IMR-90 (cell line): ENCODE results near the gene PGBD1. TPM values are rescaled to one million over a fixed set of nuclear protein-coding genes. Genes with fewer than 3 reads are reported as not detected.

Experiments
- ATAC-seq: fragments of 200-7000 bp; cut with Tn5 transposase; 2 replicates; pipeline ENCODE4 v1.9.1; 2020; ENCODE audit warnings: low read depth, mild to moderate bottlenecking, moderate library complexity
- BruUV-seq: library from RNA; stranded (reverse); fragments of 400-500 nt; replicated peaks from 2 replicates; lab custom pipeline; 2021; lab: Mats Ljungman, UMichigan
- CTCF ChIA-PET: fragments of 300-600 bp; formaldehyde crosslinking; extraction: SDS; loops from one replicate; lab custom pipeline; 2021; ENCODE audit warnings: antibody characterized with exemption; lab: Yijun Ruan, JAX
- POLR2A ChIA-PET: fragments of 300-600 bp; sonication (Branson Sonifier 250); formaldehyde crosslinking; loops from one replicate; lab custom pipeline; 2022; ENCODE audit warnings: antibody characterized with exemption; ENCODE audit not compliant: unreplicated experiment; lab: Charles Lee
- DNase-seq: peaks from one replicate; pipeline ENCODE4 v3.0.0; 2013
- H2AFZ ChIP-seq: replicated peaks from 2 replicates; pipeline ENCODE3; 2013; ENCODE audit warnings: low read length, mild to moderate bottlenecking; ENCODE audit not compliant: poor library complexity
- H2AK5ac ChIP-seq: 2 replicates; pipeline ENCODE4 v1.6.1; 2013; ENCODE audit warnings: low read depth, low read length, inconsistent platforms
- H2AK9ac ChIP-seq: replicated peaks from 2 replicates; pipeline ENCODE3; 2013; ENCODE audit warnings: mild to moderate bottlenecking, low read depth, low read length, moderate library complexity; ENCODE audit not compliant: poor library complexity
- H2BK120ac ChIP-seq: 2 replicates; pipeline ENCODE4 v1.6.1; 2013; ENCODE audit warnings: low read depth, low read length, inconsistent platforms
- H2BK15ac ChIP-seq: 3 replicates; pipeline ENCODE4 v1.6.1; 2013; ENCODE audit warnings: low read depth, low read length, inconsistent platforms
- H2BK20ac ChIP-seq: 2 replicates; pipeline ENCODE4 v1.6.1; 2013; ENCODE audit warnings: low read depth, mild to moderate bottlenecking, inconsistent platforms, low read length, moderate library complexity
- H2BK5ac ChIP-seq: 2 replicates; pipeline ENCODE4 v1.6.1; 2013; ENCODE audit warnings: mild to moderate bottlenecking, low read depth, low read length, inconsistent platforms; ENCODE audit not compliant: poor library complexity, severe bottlenecking
- H3K14ac ChIP-seq: replicated peaks from 2 replicates; pipeline ENCODE4 v1.6.1; 2013; ENCODE audit warnings: low read depth, low read length, inconsistent platforms
- H3K18ac ChIP-seq: 2 replicates; pipeline ENCODE4 v1.6.1; 2013; ENCODE audit warnings: low read depth, low read length, control low read depth
- H3K23ac ChIP-seq: 2 replicates; pipeline ENCODE4 v1.6.1; 2013; ENCODE audit warnings: low read depth, low read length, inconsistent platforms
- H3K27ac ChIP-seq: 2 replicates; pipeline ENCODE4 v1.5.1; 2013; ENCODE audit warnings: mild to moderate bottlenecking, control low read depth, low read length; ENCODE audit not compliant: insufficient read depth
- H3K27me3 ChIP-seq: 2 replicates; pipeline ENCODE4 v1.6.1; 2013; ENCODE audit warnings: low read length; ENCODE audit not compliant: control insufficient read depth, insufficient read depth
- H3K36me3 ChIP-seq: 2 replicates; pipeline ENCODE4 v1.6.1; 2013; ENCODE audit warnings: low read length, mixed read lengths; ENCODE audit not compliant: control insufficient read depth, insufficient read depth
- H3K4ac ChIP-seq: 2 replicates; pipeline ENCODE4 v1.6.1; 2013; ENCODE audit warnings: low read depth, low read length, inconsistent platforms
- H3K4me1 ChIP-seq: 2 replicates; pipeline ENCODE4 v1.6.1; 2013; ENCODE audit warnings: low read length, mixed read lengths; ENCODE audit not compliant: control insufficient read depth, insufficient read depth
- H3K4me2 ChIP-seq: 2 replicates; pipeline ENCODE4 v1.6.1; 2013; ENCODE audit warnings: low read depth, mild to moderate bottlenecking, control low read depth, low read length, moderate library complexity
- H3K4me3 ChIP-seq: 2 replicates; pipeline ENCODE4 v1.5.1; 2013; ENCODE audit warnings: low read depth, mild to moderate bottlenecking, control low read depth, low read length, moderate library complexity; ENCODE audit not compliant: insufficient read depth
- H3K56ac ChIP-seq: 2 replicates; pipeline ENCODE4 v1.6.1; 2013; ENCODE audit warnings: low read length, inconsistent platforms; ENCODE audit not compliant: insufficient read depth; ENCODE audit errors: extremely low read depth
- H3K79me1 ChIP-seq, 2 experiments: 2 replicates each; pipeline ENCODE4 v1.6.1; 2013; ENCODE audit warnings: low read length in 2 of 2, inconsistent platforms in 1 of 2, low read depth in 1 of 2
- H3K9ac ChIP-seq: 2 replicates; pipeline ENCODE4 v1.6.1; 2013; ENCODE audit warnings: low read depth, low read length, control low read depth
- H3K9me1 ChIP-seq: 2 replicates; pipeline ENCODE4 v1.6.1; 2013; ENCODE audit warnings: low read length, inconsistent platforms; ENCODE audit not compliant: insufficient read depth
- H3K9me3 ChIP-seq: 2 replicates; pipeline ENCODE4 v1.6.1; 2013; ENCODE audit warnings: low read length; ENCODE audit not compliant: control insufficient read depth, insufficient read depth
- H4K20me1 ChIP-seq: 2 replicates; pipeline ENCODE4 v1.6.1; 2013; ENCODE audit warnings: low read length, inconsistent platforms; ENCODE audit not compliant: insufficient read depth
- H4K5ac ChIP-seq: 2 replicates; pipeline ENCODE4 v1.6.1; 2013; ENCODE audit warnings: mild to moderate bottlenecking, low read depth, low read length, control low read depth
- H4K8ac ChIP-seq, 2 experiments: 2 replicates each; pipeline ENCODE4 v1.6.1; 2013; ENCODE audit warnings: low read depth in 2 of 2, low read length in 2 of 2, control low read depth in 1 of 2, inconsistent platforms in 1 of 2
- H4K91ac ChIP-seq: 2 replicates; pipeline ENCODE4 v1.6.1; 2013; ENCODE audit warnings: low read depth, low read length, inconsistent platforms; ENCODE audit not compliant: insufficient read depth
- BHLHE40 ChIP-seq: fragments of 150-350 bp; IDR thresholded peaks from 2 replicates; pipeline ENCODE4 v1.6.1; 2016; ENCODE audit warnings: mild to moderate bottlenecking, low read depth, low read length
- CEBPB ChIP-seq: IDR thresholded peaks from 2 replicates; pipeline ENCODE4 v1.6.1; 2012; ENCODE audit warnings: low read depth, low read length, improper control_type of control experiment
- CTCF ChIP-seq: conservative IDR thresholded peaks from 2 replicates; pipeline ENCODE4 v1.5.1; 2012; ENCODE audit warnings: mild to moderate bottlenecking, low read depth, low read length, improper control_type of control experiment
- MAFK ChIP-seq: IDR thresholded peaks from 2 replicates; pipeline ENCODE4 v1.6.1; 2012; ENCODE audit warnings: low read depth, low read length, improper control_type of control experiment
- MXI1 ChIP-seq: IDR thresholded peaks from 2 replicates; pipeline ENCODE4 v1.6.1; 2012; ENCODE audit warnings: low read depth, mild to moderate bottlenecking, low read length, moderate library complexity, borderline replicate concordance
- NFE2L2 ChIP-seq: fragments of 150-350 bp; IDR thresholded peaks from 2 replicates; pipeline ENCODE4 v1.6.1; 2016; ENCODE audit warnings: low read depth, mild to moderate bottlenecking, low read length
- POLR2A ChIP-seq: IDR thresholded peaks from 2 replicates; pipeline ENCODE4 v1.6.1; 2012; ENCODE audit warnings: mild to moderate bottlenecking, low read depth, low read length
- RAD21 ChIP-seq: IDR thresholded peaks from 2 replicates; pipeline ENCODE4 v1.6.1; 2012; ENCODE audit warnings: low read length, improper control_type of control experiment
- RFX5 ChIP-seq: IDR thresholded peaks from 2 replicates; pipeline ENCODE4 v1.8.0; 2012; ENCODE audit warnings: low read depth, mild to moderate bottlenecking, low read length, moderate library complexity
- SMC3 ChIP-seq: fragments of 150-350 bp; IDR thresholded peaks from 2 replicates; pipeline ENCODE4 v1.6.1; 2016; ENCODE audit warnings: low read depth, mild to moderate bottlenecking, antibody characterized with exemption, low read length, moderate library complexity
- USF2 ChIP-seq: fragments of 150-350 bp; IDR thresholded peaks from 2 replicates; pipeline ENCODE4 v1.6.1; 2017; ENCODE audit warnings: mild to moderate bottlenecking, antibody characterized with exemption, low read length, low read depth
- WGBS, 2 experiments: methylation state at CpG; one replicate each; pipeline versions ENCODE4 v1.1.5 to v1.1.7; 2013; ENCODE audit warnings: missing lambda C conversion rate in 2 of 2; ENCODE audit not compliant: insufficient read length in 1 of 2; ENCODE audit errors: extremely low coverage in 2 of 2; 5-methylcytosine and 5-hydroxymethylcytosine counted together
- dilution Hi-C: fragments of 300-500 bp; cut with HindIII; formaldehyde crosslinking; loops from one replicate; pipeline ENCODE4 v1.14.3; 2018; ENCODE audit warnings: low sequenced_read_pairs; ENCODE audit not compliant: unreplicated experiment
- in situ Hi-C: fragments of 300-500 bp; cut with MboI; formaldehyde crosslinking; loops from 3 replicates; pipeline ENCODE4 v1.14.3; 2019; ENCODE audit warnings: low sequenced_read_pairs, inconsistent platforms, mixed read lengths
- intact Hi-C: fragments of 100-400 bp; cut with micrococcal nuclease; formaldehyde crosslinking; loops from 2 replicates; pipeline ENCODE4 v1.10.0; 2022
- polyA plus RNA-seq, 3 experiments: library from polyadenylated mRNA; depleted of rRNA; stranded (reverse); fragments of >200 nt; gene quantifications; 2 replicates each; pipeline ENCODE4 v1.2.3, GENCODE V29; 2012; ENCODE audit warnings: low replicate concordance in 1 of 3
- total RNA-seq: library from RNA; depleted of rRNA; stranded (reverse); fragments of >200 nt; gene quantifications from 2 replicates; pipeline ENCODE4 v1.2.3, GENCODE V29; 2012
- TF ChIP-seq, protein P1 (sequence below): fragments of 150-350 bp; IDR thresholded peaks from 2 replicates; pipeline ENCODE4 v1.6.1; 2016; ENCODE audit warnings: low read depth, mild to moderate bottlenecking, low read length, moderate library complexity, borderline replicate concordance

PGBD1 gene
- total and polyA plus RNA-seq, 2 of the 4 experiments (the other 2 are of a cell fraction) = 3.9 to 6.3 TPM

- Histone ChIP-seq H2BK120ac (no peak overlapping the region), H4K91ac (no peak overlapping the region), H3K14ac (no peak overlapping the region), H3K18ac (no peak overlapping the region), H3K4me1 (no peaks in the 10 kb centered on the region), H2AK9ac (no peak overlapping the region), H3K9me1 (no peaks in the 10 kb centered on the region), H3K9ac (no peak overlapping the region), H3K23ac (no peak overlapping the region), H2AFZ (no peak overlapping the region), H2BK5ac (no peak overlapping the region), H3K4ac (no peak overlapping the region), H4K20me1 (no peaks in the 10 kb centered on the region), H3K27me3 (no peaks in the 10 kb centered on the region), H4K5ac (no peak overlapping the region), H2BK15ac (no peak overlapping the region), H2AK5ac (no peak overlapping the region), H3K27ac (no peak overlapping the region), H3K4me2 (no peak overlapping the region), H3K56ac (no peak overlapping the region), H2BK20ac (no peak overlapping the region), H4K8ac (no peak overlapping the region), H3K4me3 (no peak overlapping the region), H3K36me3 (peaks cover 7% of the 10 kb centered on the region), H3K79me1 (no peaks in the 10 kb centered on the region), H3K9me3 (no peaks in the 10 kb centered on the region)
- ChIA-PET CTCF (no interaction called here), POLR2A (no interaction called here)
- intact Hi-C loops (no loop called here), in situ Hi-C loops (no loop called here), dilution Hi-C loops (no loop called here)
- no TSS peak for BruUV-seq
- DNase-seq = no peak
- no peak for ATAC-seq
- WGBS, 2 experiments = 100% methylated on average over 2 of the region's 7 CpGs; no CpG with 5 or more reads in 1 of the 2 experiments
- TF ChIP-seq BHLHE40 (no peak), CTCF (no peak), RFX5 (no peak), MXI1 (no peak), MAFK (no peak), POLR2A (no peak), RAD21 (no peak), CEBPB (no peak), NFE2L2 (no peak), SMC3 (no peak), USF2 (no peak)
- TF ChIP-seq, protein P1, sequence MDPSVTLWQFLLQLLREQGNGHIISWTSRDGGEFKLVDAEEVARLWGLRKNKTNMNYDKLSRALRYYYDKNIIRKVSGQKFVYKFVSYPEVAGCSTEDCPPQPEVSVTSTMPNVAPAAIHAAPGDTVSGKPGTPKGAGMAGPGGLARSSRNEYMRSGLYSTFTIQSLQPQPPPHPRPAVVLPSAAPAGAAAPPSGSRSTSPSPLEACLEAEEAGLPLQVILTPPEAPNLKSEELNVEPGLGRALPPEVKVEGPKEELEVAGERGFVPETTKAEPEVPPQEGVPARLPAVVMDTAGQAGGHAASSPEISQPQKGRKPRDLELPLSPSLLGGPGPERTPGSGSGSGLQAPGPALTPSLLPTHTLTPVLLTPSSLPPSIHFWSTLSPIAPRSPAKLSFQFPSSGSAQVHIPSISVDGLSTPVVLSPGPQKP = no peak
Observed at GRCh38 chr6:28296520-28297060, 15.2 kb downstream of the PGBD1 start.
